Ammon's horn (tissue), 1 donor: ENCODE data around the gene ANKLE2.
"Not testable (repeated sequence)": the region's sequence is repeated elsewhere in the genome, so short reads cannot be mapped to it uniquely, and the experiment has no call there.

Source experiments
- DNase-seq: peaks from one replicate; pipeline ENCODE4 v3.0.0-alpha.2; 2016; ENCODE audit warnings: low spot score

Gene ANKLE2

GRCh38 chr12:132761032-132761920 is at the start of gene ANKLE2:
Gene ANKLE2, minus strand, starts transcription at chr12:132761832. Its CDS starts 34 bp downstream, at chr12:132761798.
- DNase-seq: peak; percentile 44

DNA sequence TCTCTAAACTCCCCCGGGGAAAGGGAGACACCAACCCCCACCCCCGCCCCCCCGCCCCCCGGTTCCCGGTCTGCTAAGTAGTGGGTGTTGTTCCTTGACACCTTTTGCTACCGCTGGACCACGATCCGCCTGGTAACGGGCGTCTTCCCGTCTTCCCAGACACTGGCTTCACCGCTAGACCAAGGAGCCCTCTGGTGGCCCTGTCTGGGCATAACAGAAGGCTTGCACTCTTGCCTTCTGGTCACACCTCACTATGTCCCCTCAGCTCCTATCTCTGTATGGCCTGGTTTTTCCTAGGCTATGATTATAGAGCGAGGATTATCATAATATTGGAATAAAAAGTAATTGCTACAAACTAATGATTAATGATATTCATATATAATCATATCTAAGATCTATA is 47.8 kb upstream of the ANKLE2 start:
- not testable (repeated sequence) for DNase-seq

- peak; percentile 76 for DNase-seq
These were observed 45.9 kb upstream of the ANKLE2 start for GRCh38 chr12:132807295-132808092.

- DNase-seq: no peak
These were observed 45.2 kb upstream of the ANKLE2 start for GRCh38 chr12:132806857-132807256.

GRCh38 chr12:132804426-132804861 is 42.8 kb upstream of the ANKLE2 start:
- DNase-seq: no peak

GRCh38 chr12:132803888-132804287 is 42.3 kb upstream of the ANKLE2 start:
- no peak for DNase-seq

DNA sequence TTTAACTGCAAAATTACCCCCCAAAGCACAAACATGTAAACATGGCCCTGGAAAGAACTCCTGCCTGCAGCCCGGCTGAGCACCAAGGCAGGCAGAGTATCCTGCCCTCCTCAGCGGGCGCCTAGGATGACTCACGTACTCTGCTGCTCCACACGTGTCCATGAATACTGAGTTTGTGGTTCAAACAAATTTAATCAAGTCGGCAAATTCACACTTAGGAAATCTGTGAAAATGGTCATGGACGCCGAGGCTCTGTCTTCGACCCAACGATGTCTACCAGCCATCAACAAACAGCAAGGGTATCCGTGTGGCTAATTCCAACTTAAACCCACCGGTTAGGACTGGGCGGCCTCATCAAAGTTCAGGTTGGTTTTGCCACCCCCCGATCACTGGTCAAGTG is 41.5 kb upstream of the ANKLE2 start:
- no peak for DNase-seq

DNA sequence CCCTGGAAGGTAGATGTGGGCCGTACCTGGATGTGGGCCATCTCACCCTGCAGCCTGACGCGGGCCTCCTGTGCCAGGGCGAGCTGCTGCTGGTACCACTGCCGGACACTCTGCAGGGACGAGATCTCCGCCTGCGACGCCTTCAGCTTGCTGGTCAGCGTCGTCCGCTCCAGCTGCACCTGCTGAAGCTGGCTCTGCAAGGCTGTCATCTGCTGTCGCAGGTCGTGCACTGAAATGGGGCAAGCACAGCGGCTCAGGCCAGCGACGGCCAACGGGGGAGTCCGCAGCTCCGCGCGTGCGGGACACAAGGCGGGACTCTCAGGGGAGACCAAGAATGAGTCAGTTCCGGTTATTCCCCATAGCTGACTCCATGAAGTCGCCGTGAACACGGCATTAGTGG is 40.1 kb upstream of the ANKLE2 start:
- DNase-seq: no peak

GRCh38 chr12:132798836-132799235 is 37.2 kb upstream of the ANKLE2 start:
- no peak for DNase-seq

- DNase-seq: no peak
These were observed 36.4 kb upstream of the ANKLE2 start for GRCh38 chr12:132797820-132798570.

DNA sequence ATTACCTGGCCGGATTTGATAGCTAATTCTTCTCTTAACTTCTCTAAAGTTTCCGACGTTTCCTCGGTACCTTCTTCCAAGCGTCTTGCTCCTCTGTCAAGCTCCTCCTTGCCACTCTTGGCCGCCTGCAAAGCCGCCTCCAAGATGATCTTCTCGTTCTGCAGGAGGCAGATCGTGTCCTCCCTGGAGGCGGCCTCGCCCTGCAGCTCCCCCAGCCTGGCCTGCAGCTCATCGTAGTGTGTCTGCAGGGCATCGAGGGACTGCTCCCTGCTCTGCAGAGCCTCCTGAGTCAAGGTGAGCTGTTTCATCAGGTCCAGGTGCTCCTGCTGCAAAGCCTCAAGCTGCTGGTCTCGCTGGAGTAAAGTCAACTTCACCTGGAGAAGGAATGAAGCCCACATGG is 34.2 kb upstream of the ANKLE2 start:
- DNase-seq: no peak

DNA sequence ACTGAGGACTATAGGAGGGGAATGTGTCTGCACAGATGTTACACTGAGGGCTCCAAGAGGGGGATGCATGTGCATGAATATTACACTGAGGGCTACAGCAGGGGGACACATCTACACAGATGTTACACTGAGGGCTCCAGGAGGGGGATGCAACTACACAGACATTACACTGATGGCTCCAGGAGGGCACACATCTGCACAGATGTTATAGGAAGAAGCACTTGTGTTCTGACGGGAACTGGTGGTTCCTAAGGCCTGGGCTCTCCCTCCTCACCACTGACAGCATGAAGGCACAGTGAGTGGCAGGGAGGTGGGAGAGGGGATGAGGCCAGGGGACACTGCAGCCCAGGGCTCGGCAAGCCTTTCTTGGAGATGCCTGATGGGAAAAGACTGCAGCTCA is 30.3 kb upstream of the ANKLE2 start:
- not testable (repeated sequence) for DNase-seq

DNA sequence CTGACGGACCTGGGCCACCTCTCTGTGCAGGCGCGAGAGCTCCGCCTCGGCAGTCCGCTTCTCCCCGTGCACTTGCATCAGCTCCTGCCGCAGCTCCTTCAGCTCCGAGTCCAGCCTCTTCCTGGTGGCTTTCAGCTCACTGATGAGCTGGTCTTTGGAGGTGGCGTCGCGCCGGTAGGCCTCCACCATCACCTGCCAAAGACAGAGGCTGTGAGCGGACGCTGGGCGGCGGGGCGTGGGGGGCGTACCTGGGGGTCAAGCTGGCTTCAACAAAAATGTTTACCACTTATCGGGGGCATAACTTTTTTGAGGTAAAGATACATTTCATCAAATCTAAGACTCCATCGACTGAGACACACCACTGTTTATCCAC is 27.5 kb upstream of the ANKLE2 start:
- no peak for DNase-seq

- DNase-seq: no peak
These were observed 26.9 kb upstream of the ANKLE2 start for GRCh38 chr12:132788375-132789098.

- DNase-seq: no peak
These were observed 26.2 kb upstream of the ANKLE2 start for GRCh38 chr12:132787877-132788276.

- no peak for DNase-seq
These were observed 24.6 kb upstream of the ANKLE2 start for GRCh38 chr12:132786192-132786591.

DNA sequence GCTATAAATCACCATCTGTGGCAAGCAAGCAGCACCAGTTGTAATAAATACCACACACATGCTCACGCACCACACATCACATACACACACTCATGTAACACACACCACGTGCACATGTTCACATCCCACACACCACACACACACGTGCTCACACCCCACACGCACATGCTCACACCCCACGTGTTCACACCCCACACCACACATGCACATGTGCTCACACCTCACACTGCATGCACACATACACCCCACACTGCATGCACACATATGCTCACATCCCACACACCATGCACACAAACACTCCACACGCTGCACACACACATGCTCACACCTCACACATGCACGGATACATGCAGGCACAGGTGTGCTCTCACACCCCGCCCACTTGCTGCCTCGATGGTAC is 22.9 kb upstream of the ANKLE2 start:
- DNase-seq: no peak

GRCh38 chr12:132783917-132784531 is 22.4 kb upstream of the ANKLE2 start:
- peak; percentile 79 for DNase-seq

GRCh38 chr12:132781938-132782337 is 20.3 kb upstream of the ANKLE2 start:
- DNase-seq: no peak

DNA sequence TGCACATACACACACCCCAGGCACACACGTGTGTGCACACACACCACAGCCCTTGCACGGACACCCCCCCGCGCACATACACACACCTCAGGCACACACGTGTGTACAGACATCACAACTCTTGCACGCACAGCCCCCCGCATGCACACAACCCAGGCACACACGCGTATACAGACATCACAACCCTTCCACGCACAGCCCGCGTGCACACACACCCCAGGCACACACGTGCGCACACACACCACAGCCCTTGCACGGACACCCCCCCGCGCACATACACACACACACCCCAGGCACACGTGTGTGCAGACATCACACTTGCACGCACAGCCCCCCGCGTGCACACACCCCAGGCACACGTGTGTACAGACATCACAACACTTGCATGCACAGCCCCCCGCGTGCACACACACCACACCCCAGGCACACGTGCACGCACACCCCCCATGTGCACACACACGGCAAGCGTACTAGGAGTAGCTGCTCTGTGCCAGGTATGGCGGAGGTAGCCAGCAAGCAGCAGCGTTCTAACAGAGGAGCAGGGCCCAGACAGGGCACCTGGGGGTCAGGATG is 18.2 kb upstream of the ANKLE2 start:
- no peak for DNase-seq

DNA sequence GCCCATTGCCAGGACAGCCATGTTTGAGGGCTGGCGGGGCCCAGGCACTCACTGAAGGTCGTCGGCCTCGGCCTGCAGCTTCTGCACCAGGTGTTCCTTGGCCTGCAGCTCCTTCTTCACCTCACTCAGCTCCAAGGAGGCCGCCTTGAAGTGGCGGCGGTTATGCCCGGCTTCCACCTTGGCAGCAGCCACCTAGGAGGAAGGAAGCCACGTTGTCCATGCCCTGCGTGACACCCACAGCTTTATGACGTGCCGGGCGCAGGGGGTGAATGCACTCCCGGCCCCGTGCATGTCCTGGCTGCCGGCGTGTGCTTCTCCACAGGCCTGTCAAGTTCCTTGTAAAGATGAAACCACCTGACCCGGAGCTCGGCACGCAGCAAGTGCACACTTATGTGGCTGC is 16.0 kb upstream of the ANKLE2 start:
- DNase-seq: no peak
